ENCODE results near the gene CDH23.

DNA sequence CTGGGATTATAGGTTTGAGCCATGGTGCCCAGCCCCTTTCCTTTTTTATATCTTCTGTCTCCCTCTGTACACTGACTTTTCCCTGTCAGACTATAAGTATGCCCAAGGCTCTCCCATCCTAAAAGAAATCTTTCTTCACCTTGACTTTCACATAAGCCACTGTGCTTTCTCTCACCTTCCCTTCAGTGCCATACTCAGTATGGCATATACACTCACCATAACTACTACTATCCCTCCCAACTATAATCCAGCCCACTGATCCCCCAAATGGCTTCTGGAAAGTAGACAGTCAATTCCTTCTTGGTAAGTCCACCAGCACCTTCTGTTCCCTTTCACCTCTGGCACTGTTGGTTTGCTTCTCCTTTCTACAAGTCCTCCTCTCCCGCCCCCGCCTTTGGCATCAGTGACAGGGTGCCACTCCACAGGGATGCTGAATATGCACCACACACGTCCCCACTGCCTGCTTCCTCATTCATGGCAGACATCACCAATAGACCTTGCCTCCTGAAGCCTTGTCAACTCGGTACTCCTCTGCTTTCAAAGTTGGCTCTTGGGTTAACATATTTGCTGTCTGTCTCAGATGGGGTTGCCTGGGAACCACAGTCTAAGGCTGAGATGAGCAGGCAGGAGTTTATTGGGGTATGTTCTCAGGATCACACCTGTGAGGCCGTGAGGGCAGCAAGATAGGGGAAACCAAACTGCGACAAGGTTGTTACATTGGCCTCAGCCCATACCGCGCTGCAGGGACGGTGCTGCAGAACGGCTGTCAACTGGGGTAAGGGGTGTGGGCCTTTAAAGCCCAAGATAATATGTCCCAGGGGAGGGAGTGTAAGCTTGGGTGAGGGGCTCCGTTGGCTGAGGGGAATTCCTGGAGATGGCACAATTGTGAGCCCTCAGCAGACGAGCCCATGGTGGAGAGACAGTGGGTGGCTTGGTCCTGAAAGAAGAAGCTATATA is 461.5 kb downstream of the CDH23 start:
- TF ChIP-seq, protein P1, sequence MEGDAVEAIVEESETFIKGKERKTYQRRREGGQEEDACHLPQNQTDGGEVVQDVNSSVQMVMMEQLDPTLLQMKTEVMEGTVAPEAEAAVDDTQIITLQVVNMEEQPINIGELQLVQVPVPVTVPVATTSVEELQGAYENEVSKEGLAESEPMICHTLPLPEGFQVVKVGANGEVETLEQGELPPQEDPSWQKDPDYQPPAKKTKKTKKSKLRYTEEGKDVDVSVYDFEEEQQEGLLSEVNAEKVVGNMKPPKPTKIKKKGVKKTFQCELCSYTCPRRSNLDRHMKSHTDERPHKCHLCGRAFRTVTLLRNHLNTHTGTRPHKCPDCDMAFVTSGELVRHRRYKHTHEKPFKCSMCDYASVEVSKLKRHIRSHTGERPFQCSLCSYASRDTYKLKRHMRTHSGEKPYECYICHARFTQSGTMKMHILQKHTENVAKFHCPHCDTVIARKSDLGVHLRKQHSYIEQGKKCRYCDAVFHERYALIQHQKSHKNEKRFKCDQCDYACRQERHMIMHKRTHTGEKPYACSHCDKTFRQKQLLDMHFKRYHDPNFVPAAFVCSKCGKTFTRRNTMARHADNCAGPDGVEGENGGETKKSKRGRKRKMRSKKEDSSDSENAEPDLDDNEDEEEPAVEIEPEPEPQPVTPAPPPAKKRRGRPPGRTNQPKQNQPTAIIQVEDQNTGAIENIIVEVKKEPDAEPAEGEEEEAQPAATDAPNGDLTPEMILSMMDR (IDR thresholded peaks at IDR 0.05) = no peak
- no peak for TF ChIP-seq EZH2 (IDR thresholded peaks at IDR 0.05; ENCODE audit: borderline replicate concordance, insufficient read depth, low read depth, low read length, poor library complexity, severe bottlenecking)
